Measurements from ENCODE around the gene NDE1.
"Not testable (repeated sequence)": the region's sequence is repeated elsewhere in the genome, so short reads cannot be mapped to it uniquely, and the experiment has no call there.

NDE1 gene

DNA sequence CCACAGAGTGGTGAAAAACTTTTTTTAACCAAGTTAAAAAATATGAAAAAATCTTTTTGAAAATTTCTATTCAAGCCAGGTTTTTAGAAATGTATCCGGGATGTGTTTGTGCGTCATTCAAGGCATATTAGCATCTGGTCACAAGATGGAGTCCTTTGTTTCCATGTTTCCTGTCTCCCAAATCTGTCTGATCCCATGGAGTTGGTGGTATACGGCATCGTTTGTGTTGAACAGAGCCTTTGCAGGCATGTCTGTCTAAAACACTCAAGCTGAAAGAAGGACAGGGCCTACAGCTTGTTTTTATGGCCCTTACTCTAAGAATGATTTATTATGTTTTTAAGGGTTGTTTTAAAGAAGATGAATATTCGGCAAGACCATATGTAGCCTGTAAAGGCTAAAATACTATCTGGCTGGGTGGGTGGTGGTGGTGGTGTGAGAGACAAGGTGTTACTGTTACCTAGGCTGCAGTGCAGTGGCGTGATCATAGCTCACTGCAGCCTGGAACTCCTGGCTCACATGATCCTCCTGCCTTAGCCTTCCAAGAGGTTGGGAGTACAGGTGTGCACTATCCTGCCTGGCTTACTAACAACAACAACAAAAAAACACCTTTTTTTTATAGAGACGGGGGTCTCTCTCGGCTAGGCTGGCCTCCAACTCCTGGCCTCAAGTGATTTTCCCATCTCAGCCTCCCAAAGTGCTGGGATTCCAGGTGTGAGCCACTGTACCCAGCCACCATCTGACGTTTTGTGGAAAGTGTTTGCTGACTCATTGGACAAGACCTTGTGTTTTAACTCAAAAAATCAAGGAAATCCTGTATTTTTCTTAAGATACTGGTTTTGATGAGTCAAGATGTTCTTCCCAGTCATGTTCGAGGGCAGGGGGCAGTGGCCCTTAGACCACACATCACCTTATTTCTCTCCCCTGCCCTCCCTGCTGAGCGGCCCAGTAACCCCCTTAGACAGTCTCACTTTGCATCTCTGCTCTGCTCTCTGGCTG lies 52.2 kb downstream of the NDE1 start:
- no peak for DNase-seq

DNA sequence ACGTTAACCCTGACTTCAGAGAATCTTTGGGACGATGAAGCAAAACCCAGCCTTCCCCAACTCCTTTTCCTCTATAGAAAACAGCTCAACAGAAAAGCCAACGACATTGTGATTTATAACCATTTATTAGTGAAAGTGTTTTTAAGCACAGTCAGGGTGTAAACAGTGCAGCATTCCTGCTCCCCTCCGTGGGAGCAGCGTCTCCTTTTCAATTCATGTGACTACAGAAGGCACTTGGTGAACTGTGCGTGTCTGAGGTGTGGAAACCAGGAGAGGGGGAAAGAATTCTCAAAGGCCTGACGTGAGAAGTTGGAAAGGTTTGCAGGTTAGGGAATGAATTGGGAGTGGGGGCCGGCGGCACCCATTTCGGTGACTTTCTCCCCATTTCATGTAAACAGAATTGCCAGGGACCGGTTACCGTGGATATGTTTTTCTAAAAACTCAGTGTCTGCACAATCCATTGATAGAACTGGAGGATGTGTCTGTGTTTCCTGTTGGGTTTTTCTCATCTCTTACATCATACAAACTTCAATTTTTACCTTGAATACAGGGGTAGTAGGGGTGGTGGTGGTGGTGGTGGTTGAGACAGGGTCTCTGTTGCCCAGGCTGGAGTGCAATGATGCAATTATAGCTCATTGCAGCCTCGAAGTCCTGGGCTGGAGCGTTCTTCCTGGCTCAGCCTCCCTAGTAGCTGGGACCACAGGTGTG lies 53.1 kb downstream of the NDE1 start:
- DNase-seq, result no peak

DNA sequence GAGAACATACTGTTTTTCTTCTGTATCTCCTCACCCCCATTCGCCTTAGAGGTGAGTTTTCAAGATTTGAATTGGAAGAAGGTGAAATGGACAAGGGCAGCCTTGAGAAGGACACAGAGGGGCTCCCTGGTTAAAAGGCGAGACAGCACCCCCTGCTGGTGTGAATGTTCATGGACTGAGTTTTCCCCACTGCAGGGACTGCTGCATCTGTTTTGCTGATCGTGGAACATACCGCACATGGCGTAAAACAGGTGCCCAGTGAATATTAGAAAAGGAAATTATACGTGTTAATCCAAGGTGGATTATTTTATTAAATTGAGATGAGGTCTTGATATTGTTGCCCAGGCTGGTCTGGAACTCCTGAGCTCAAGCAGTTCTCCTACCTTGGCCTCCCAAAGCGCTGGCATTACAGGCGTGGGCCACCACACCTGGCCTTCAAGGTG lies 54.5 kb downstream of the NDE1 start:
- peak; percentile 55 for DNase-seq

DNA sequence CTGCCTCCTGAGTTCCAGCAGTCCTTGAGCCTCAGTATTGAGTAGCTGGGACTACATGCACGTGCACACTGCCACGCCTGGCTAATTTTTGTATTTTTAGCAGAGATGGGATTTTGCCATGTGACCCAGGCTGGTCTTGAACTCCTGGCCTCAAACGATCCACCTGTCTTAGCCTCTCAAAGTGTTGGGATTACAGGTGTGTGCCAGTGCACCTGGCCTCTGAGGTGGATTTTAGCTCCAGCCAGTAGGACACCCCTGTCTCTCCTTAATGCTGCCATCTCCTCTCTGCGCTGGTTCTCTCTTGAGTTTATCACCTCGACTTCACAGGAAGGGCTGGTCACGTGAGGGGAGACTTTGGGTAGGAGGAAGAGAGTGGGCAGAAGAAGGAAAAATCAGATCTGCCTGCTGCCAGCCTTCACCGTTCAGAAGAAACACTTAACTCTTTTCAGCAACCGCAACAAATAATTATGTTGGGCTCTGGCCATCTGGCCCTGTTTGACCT lies 55.1 kb downstream of the NDE1 start:
- no peak for DNase-seq

DNA sequence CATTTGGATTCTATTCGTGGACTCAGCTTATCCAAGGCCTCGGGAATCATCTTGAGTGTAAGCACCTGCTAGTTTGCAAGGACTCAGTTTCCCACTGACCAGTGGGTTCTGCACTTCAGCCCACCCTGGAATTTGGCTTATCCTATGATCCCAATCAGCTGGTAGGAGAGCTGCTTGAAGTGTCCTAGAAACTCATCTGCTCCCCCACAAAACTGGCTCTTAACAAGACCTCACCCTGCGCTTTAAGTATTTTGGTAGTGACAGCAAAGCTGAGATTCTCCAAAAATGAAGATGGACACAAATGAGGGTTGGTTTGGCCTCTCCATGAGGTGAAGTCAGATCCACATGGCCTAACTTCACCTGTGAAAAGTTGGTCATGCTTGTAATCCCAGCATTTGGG lies 57.3 kb downstream of the NDE1 start:
- no peak for DNase-seq

DNA sequence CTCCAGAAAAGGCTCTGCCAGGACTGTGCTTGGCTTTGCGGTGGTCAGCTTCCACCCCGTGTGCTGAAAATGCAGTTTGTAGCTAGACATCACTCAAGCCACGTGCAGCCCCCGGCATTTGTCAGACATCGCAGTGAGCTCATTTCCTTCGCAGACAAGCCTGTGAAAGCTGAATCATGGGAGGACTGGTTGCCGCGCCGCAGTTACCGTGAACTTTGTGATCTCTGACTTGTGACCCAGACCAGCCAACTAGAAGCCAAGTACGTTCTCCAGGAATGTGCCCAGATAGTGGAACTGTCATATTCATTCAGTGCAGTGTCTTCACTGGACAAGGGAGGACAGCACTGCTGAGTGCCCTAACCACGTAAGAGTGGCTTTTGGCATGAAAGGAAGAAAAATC lies 58.1 kb downstream of the NDE1 start:
- DNase-seq, result no peak

DNA sequence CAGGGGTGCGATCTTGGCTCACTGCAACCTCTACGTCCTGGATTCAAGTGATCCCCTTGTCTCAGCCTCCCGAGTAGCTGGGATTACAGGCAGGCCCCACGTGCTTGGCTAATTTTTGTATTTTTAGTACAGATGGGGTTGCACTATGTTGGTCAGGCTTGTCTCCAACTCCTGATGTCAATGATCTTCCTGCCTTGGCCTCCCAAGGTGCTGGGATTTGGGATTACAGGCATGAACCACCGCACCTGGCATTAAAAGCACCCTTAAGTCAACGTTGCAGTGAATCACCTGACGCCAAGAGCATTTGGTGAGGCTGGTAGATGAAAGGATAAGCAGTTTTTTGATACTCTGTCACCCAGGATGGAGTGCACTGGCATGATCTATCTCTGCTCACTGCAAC lies 59.0 kb downstream of the NDE1 start:
- DNase-seq, result no peak

DNA sequence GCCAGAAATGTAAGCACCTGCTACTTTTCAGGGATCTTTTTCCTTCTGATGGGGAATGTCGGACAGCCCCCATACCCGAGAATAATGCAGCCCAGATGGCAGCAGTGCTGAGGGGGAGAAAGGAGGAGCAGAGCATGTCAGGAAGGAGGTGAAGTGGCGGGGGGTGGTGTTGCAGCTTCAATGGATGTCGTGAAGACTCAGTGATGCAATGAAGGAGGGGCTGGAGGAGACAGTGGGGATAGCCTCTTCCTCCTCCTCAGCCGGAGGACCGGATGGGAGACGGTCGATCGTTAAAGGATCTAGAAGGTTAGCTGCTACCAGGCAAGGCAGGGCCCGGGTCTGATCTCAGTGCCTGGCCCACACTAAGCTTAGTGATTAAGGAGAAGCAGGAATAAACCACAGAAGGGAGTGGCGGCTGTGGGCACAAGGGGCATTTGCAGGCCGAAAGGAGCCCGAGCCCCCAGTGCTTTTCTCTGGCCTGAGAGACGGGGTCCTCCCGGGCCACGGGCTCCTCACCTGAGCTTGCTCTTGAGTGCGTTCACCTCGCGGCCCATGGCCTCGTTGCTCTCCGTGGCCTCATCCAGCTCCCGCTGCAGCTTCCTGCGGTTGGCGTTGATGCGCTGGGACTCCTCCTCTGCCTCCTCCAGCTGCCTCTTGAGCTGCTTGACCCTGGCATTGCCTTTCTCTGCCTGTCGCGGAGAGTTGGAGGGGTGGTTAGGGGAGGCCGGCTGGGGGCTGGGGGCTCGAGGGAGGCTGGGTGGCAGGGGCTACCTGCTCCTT lies 64.5 kb downstream of the NDE1 start:
- no peak for DNase-seq

DNA sequence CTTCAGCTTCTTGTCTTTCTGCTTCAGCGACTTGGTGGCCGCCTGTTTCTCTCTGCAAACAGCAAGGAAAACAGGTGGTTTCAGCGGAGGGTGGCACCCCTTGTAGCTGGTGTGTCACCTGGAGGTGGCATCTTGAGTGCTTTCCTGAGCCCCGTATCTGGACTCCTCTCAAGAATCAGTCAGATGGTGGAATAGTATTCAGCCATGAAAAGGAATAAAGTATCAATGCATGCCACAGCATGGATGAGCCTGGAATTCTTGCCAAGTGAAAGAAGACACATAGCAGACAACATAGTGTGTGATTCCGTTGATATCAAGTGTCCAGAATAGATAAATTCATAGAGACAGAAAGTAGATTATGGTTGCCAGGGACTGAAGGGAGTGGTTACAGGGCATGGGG lies 65.2 kb downstream of the NDE1 start:
- DNase-seq, result no peak

DNA sequence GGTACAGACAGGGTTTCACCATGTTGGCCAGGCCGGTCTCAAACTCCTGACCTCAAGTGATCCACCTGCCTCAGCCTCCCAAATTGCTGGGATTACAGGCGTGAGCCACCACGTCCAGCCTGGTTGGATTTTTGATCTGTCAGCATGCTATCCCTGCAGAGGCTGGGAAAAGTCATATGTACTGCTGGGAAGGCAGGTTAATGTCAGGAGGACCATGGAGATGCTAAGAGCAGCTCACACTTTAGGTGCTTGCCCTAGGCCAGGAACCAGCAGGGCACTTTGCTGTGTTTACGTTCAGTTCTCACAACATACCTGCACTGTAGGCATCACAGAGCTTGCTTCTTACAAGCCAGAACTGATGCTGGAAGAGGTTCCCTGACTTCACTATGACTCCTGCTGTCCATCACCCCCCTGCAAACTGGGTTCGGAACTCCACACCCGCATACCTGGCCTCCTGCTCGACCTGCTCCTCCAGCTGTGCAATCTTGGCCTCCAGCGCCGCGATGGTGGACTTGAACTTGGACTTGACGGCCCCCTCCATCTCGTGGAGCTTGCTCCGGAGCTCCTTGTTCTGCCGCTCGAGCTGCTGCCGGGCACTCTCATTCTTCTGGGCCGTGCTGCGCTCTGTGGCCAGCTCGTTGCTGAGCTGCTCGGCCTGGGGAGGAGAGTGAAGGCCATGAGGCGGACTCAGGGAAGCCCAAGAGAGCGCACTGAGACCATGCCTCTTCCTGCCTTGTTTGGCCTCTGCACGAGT lies 66.8 kb downstream of the NDE1 start:
- no peak for DNase-seq

DNA sequence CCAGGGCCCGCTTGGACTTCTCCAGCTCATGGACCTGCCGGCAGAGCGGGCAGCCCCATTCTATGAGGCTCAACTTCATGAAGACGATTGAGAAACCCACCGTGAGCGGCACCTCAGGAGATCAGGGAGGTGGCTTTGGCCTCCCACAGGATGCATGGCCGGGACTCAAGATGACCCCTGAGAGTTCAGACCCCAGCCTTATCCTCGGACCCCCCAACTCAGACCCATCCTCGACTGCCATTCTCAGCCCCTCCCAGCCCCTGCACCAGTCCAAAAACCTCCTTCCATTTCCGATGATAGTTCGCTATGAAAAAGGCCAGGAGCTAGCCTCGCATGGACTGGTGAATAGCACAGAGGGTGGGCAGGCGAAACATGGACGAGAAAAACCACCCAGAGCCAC lies 71.0 kb downstream of the NDE1 start:
- no peak for DNase-seq

DNA sequence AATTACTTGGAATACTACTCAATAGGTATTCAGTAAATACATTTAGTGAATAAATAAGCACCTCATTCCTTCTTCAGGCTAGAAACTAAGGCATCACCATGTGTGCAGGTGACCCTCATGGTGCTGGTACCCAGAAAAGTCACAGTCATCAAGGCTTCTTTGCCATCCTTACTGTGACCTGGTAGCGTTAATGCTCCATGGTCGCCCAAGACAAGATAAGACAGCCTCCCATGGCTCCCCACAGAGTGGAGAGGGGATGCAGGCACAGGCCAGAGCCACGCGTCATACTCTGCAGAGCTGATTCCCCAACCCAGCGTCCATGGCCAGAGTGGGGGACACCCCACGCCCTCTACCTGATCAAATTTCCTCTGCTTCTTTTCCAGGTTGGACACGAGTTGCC lies 73.8 kb downstream of the NDE1 start:
- no peak for DNase-seq

DNA sequence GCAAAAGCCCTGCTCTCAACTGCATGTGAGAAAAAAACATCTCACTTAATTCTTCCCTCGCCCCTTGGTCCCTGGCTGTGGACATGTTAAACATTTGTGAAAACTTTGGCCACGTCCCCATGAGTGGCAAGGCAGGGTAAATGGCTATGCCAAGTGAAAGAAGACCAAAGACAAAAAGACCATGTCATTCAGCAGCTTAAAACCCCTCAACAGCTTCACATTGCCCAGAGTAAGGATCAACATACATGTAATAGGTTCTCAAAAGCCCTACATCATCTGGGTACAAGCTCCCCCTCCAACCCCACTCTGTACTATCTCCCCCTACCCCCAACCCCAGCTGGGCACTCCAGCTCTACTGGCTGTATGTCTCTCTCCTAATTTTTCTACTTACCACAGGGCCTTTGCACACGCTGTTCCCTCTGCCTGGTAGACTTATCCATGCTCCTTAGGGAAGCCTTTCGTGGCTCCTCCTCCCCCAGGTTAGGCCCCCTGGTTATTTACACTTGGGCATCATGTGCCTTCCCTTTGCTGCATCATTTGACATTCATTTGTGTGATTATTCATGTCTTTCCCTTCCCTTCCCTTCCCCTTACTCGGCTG lies 75.7 kb downstream of the NDE1 start:
- no peak for DNase-seq

DNA sequence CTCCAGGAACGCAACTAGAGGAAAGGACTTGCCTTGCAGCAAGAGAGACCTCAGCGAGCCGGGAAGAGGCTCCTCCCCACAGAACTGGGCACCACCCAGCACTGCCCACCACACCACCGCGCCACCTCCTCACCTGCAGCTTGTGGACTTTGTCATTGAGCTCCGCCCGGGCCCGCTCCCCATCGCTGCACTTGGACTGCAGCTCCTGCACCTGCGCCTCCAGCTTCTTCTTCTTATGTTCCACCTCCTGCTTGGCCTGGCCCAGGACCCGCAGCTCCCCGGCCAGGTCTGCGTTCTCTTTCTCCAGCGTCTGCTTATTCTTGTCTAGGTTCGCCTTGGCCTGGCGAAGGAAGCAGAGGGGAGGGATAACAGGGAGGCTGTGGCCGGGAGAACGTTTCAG lies 76.7 kb downstream of the NDE1 start:
- no peak for DNase-seq

DNA sequence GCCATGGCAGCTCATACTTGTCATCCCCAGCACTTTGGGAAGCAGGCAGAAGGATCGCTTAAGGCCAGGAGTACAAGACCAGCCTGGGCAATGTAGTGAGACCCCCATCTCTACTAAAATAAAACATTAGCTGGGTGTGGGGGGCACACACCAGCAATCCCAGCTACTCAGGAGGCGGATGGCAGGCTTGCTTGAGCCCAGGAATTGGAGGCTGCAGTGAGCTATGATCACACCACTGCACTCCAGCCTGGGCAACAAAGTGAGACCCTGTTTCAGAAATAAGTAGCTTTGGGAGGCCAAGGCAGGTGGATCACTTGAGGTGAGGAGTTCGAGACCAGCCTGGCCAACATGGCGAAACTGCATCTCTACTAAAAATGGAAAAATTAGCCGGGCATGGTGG lies 77.7 kb downstream of the NDE1 start:
- DNase-seq, result not testable (repeated sequence)

DNA sequence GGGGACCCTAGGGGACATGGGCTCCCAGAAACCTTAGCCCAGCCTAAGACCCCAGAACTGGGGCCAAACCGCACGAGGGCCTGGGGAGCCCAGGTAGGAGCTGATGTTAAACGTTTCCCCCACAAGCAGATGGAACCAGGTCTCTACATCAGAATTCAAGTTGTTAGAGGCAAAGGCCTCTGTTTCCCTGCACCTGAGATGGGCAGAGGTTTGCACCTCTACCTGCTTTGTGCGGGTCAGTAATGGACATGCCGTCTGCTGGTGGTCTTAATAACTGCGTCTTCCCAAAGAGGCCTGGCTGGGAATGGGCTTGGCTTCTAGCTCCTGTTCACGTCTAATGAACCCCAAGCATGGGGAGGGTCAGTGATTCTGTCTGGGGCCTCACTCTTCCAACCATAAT lies 79.1 kb downstream of the NDE1 start:
- DNase-seq, result no peak

DNA sequence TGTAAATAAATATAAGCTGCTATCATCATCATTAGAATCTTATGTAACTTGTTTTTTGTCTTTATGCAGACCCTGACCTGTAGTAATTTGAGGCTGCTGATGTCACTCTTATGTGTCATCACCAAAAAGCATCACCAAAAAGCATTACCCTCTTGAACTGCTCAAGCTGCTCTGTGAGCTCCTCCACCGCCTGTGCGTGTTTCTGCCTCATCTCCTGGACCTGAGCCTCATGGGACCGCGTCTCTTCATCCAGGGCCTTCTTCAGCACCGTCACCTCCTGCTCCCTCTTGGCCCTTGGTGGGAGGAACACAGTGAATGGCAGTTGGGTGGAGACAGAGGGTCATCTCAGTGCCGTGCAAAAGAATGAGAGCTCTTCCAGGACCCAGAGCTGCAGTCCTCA lies 82.4 kb downstream of the NDE1 start:
- DNase-seq, result no peak

DNA sequence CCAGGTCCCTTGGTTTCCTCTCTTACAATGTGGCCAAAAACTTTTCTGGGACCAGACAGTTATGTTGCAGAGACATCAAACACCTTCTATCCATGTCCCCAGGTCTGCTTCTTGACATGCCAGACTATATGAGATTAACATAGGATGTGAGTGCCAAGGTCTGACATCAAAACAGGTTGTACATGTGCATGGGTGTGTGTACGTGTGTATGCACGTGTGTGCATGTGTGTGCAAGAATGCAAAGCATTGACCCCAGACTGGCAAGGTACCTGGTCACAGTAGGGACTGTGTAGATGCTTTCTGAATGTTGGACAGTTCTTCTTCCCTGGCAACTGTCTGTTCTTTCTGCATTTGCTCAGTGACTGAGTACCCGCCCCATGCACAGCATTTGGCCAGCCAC lies 85.6 kb downstream of the NDE1 start:
- no peak for DNase-seq

DNA sequence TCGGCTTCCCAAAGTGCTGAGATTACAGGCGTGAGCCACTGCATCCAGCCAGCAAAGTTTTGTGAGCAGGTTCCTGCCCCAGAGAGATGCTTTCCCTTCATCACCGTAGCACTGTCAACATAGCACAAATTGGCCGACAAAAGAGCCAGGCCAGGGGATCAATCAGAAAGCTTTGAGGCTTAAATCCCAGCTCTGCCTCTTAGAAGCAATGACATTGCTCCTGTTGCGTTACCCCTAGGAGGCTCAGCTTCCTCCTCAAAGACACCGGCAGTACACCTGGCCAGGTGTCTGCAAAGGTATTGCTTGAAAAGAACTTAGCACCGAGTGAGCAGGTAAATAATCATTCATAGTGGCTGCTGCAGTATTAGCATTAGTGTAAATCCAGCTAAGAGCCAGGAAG lies 86.5 kb downstream of the NDE1 start:
- no peak for DNase-seq

DNA sequence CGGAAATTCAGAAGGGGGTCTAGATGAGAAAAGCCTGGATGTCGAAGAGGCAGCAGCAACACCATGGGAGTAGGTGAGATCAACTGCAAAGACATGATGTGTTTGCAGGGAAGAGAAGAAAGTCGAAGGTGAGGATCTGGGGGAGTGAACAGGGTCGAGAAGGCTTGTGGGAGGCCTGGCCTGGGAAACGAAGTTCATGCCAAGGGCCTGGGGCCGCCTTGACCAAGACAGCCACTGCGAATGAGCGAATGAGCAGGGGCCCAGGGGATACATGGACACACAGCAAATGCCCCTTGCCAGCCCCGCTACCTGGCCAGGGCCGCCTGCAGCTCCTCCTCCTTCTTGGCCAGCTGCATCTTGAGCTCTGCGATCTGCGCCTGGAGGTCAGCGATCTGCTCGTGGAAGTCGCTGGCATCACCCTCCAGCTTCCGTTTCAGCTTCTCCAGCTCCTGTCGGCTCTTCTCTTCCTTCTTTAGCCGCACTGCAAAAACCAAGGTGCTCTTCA lies 87.1 kb downstream of the NDE1 start:
- no peak for DNase-seq

DNA sequence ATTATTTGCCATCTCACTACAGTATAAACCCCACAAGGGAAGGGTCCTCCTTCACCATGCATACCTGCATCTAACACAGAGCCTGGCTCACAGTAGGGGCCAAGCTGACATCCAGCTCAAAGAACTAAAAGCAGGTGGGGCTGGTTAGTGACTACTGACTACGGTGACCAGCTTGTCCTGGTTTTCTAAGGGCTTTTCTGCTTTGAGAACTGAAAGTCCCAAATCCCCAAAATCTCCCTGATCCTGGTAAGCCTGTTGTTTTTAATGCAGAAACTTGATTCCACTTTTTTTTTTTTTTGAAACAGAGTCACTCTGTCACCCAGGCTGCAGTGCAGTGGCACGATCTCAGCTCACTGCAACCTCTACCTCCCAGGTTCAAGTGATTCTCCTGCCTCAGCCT lies 89.4 kb downstream of the NDE1 start:
- DNase-seq, result no peak

DNA sequence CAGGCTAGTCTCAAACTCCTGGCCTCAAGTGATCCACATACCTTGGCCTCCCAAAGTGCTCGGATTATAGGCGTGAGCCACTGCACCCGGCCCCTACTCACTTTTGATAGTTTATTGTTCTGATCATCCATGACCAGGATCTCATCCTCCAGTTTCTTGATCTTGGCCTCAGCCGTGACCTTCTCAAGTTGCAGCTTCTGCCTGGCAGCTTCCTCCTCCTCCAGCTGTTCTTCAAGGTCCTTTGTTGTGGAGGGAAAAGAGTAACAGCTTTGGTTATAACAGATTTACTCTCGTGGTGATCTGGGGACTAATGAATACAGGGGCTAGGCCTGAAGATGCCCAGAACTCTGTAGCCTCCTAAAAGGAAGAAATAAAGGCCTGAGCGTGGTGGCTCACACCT lies 89.9 kb downstream of the NDE1 start:
- no peak for DNase-seq

Measured in GDM1 (cell line).